AML-193 (cell line): ENCODE results near the gene CTDSPL2.
"Not testable (repeated sequence)": the region's sequence is repeated elsewhere in the genome, so short reads cannot be mapped to it uniquely, and the experiment has no call there.

Source experiments
- DNase-seq, 2 experiments: peaks; one replicate each; lab custom pipeline; 2025; lab: John Stamatoyannopoulos, UW

CTDSPL2 gene

DNA sequence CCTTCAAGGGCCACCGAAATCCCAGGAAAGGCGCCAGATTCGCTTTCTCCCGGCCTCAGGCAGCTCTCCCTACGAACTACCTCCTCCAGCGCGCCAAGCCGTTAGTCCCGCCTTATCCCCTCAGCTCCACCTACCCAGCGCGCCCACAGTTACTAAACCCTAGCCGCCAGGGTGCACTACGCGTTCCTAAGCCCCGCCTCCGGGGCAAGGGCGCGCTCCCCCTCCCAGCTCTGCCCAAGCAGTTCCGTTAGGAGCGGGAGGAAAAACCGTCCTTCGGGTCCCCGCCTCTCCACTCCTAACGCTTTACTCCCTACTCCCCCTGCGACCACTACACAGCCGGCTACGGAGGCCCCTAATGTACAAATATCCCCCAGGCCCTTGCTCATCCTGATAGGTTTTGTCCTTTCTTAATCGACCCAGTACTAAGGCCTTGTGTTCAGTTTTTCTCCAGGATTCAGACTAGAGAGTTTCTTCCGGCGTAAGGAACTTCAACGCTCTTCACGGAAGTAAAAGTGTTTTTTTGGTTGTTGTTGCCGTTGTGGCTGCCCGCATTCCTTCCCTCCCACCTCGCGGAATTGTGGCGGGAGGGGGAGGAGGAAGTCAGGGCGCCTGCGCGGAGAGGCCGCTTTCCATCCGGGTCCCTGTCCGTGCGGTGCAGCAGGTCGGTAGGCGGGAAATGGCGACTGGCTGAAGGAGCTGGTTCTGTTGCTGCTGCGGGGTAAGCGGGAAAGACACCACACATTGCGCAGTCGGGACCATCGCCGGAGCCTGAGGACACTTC, at the start of gene CTDSPL2:
Gene CTDSPL2 (plus strand): TSS at position 655 of the 781 bp plus-strand sequence. CDS start 31,386 bp downstream, outside the sequence.
- peak; percentile 92 to 94 for DNase-seq

DNA sequence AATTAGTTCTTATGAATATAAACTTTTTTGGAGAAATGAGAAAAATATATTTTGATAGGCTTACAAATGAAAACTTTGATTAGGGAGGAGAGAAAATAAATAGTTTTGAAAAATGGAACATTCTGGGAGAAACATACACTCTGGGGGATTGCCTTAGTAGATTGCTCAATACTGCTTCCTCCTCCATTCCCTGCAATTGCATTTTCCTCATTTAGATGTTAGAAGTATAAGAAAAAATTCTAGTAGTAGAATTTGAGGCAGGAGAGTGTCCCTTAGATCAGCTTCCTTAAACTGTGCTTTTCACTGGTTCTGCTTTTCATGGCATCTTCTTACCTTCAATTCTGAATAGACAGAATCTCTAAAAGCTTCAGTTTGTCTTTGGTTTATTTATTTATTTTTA, 46.2 kb upstream of the CTDSPL2 start:
- peak; percentile 23 to 48 for DNase-seq

DNA sequence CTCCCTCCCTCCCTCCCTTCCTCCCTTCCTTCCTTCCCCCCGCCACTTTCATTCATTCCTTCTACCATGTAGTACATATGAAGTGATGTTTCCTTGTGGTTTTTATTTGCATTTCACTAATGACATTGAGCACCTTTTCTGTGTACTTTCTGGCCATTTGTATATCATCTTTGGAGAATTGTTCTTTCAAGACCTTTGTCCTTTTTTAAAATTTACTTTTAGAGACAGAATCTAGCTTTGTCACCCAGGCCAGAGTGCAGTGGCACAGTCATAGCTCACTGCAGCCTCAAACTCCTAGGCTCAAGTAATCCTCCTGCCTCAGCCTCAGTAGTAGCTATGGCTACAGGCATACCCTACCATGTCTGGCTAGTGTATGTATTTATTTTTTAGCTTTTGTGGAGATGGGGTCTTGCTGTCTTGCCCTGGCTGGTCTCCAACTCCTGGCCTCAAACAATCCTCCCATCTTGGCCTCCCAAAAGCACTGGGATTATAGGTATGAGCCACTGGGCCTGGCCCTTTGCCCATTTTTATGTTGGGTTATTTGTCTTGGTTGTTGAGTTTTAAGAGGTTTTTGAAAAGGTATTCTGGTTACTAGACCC, 42.0 kb upstream of the CTDSPL2 start:
- DNase-seq = no peak

DNA sequence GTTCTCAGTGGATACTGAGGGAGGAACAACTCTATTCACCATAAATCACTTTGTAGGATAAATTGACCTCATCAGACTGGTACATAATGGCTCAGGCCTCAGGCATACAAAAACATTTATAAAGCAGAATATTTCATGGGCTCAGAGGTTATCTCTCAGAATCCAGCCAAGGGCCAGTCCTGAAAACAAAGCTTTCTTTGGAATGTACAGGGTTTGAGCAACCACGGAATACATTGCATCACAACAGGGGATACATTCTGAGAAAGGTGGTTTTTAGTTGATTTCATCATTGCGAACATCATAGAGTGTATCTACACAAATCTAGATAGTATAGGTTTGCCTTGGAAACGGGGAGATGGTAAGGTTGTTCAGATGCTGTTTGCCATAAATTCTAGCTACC, 33.4 kb upstream of the CTDSPL2 start:
- no peak for DNase-seq

DNA sequence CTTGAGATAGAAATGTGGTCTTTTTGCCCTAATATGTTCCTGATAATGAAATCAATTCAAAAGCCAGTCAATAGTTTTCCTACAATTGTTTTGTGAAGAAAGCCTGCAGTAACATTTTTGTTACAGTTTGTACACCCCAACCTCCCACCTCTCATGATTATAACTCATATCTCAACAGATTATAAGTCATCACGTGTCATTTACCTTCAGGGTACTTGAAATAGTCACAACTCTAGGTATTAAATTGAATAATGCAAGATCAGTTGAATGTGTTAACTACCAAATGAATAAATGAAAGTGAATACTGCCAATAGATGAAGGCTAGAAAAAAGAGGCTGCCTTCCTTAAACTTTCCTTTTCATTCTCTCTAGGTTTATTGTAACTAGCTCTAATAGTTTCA, 32.9 kb upstream of the CTDSPL2 start:
- no peak for DNase-seq

GRCh38 chr15:44397869-44398268, 29.6 kb upstream of the CTDSPL2 start:
- no peak for DNase-seq

- no peak for DNase-seq
Observed at GRCh38 chr15:44414001-44414400, 13.4 kb upstream of the CTDSPL2 start.

DNA sequence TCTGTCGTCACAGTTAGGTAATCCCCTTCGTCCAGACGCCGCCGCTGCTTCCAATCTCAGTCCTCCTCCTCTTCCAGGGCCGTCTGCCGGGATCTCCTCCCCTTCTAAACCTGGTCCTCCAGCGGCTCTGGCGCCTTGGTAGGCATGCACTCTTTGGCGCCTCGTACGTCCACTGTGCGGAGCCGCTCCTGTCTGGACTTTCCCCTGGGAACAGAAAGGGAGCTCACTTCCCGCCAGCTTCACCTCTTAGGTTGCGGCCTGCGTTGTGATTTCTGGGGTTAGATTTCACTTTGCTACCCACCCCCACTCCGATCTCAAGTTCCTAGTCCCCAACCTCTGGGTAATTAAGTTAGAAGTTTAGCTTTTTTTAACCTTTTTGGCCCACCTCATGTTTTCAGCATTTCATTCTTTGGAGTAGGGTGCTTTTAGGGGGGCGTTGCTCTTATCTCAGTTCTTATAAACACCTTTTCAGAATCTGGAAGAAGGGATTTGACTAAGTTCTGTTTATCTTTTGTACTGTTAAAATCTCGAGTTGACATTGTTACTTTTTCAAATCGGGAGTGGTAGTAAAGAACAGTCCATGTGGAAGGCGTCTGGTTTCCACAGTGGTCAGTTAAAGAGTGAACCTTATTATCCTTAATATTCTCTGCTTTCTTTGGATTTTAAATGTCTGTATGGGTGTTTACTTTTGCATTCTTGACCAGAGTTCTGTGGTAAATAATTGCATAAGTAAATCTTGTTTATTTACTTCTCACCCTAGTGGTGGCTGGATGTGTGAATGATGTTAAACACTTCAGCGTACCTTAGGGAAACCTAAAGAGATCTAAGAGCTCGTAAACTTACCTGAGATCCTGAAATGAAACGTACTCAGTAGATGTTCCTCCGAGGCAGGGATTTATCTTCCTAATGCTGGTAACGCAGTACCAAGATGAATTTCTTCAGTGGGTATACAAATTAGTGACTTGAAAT, 611 bp downstream of the CTDSPL2 start:
- DNase-seq = peak in 1 of 2 experiments; percentile 19

DNA sequence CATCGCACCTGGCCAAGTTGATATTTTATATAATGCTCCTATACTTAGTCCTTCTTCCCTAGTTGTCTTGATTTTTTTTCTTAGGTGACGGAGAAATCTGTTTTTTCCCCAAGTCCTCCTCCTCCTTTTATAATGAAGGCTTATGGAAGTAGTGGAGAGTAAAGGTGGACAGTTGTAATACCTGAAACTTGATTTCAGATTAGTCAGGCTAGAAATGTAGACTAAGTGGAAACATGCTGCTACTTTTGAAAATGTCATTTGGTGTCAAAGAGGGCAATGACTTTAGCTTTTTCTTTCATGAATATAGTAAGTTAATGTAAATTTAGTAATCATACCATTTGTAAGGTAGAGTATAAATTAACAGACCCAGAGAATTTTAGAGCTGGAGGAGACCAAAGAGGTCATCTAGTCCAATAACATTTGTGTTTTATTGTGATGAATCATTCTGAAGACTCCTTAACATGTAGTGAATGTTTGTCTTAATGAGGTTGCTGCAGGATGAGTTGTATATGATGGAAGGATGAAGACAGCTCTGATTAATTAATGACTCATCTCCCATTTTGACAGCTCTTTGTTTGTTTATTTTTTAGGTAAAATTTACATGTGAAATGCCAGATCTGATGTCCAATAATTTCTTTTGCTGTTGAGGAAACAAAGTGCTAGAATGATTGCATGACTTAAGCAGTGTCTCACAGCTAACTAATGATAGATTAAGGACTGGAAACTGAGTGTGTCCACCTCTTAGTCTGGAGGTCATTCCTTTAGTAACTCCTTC, 8.7 kb downstream of the CTDSPL2 start:
- DNase-seq = no peak

- DNase-seq = no peak
Observed at GRCh38 chr15:44438402-44438801, 11.0 kb downstream of the CTDSPL2 start.

DNA sequence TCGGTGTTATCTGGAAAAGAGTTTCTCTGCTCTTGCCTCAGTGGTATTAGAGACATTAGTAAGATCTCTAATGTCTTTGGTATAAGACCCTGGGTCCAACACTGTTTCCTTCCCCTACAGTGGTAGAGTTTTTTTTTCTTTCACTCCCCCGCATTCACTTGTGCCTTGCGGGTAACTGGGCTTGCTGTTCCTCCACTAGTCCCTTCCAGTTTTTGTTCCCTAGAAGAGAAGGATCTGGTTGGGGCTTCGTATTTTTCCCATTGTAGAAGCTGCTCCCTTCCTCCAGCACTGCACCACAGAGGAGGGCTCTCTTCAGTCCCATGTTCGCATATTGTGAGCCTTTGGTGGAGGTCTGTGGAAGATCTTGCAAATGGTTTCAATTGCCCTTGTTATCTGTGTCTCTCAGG, 13.7 kb downstream of the CTDSPL2 start:
- DNase-seq = no peak

DNA sequence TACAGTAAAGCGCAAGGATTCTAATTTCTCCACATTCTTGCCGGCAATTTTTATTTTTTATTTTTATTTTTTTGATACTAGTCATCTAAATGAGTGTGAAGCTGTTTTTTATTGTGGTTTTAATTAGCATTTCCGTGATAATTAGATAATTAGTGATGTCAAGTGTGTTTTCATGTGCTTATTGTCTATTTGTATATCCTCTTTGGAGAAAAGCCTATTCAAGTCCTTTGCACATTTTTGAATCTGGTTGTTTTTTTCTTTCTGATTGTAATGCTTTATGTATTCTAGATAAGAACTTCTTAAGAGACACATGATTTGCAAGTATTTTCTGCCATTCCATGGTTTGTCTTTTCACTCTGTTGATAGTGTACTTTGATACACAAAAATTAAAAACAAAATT, 16.1 kb downstream of the CTDSPL2 start:
- DNase-seq = no peak

DNA sequence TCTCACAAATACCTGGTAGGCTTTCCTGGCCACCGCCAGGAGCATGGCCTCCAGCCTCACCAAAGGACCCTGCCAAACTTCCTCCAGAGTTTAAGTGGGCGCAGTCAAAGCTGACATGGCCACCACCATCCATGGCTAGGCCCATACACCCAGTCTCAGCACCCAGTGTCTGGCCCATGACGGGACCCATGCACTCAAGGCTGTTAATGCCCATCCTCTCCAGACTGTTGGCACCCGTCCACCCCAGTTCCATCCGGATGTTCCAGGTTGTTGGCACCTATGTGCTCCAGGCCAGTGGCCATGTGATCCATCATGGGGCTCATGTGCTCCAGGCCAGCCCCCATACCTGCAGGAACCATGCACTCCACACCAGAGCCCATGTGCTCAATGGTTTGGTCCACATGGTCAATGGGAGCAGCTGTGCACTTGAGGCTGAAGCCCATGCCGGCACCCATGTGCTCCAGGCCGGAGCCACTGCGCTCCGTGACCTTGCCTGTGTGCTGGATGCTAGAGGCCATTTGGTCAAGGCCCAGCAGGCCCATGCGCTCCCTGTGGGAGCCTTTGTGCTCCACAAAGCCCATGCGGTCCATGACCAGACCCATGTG, 20.4 kb downstream of the CTDSPL2 start:
- no peak for DNase-seq

- no peak for DNase-seq
Observed at GRCh38 chr15:44450172-44450571, 22.7 kb downstream of the CTDSPL2 start.

GRCh38 chr15:44453578-44454283, 26.3 kb downstream of the CTDSPL2 start:
- DNase-seq = not testable (repeated sequence)

- no peak for DNase-seq
Observed at GRCh38 chr15:44458429-44458828, 31.0 kb downstream of the CTDSPL2 start.

GRCh38 chr15:44468709-44469385, 41.4 kb downstream of the CTDSPL2 start:
- no peak for DNase-seq

GRCh38 chr15:44471885-44472455, 44.5 kb downstream of the CTDSPL2 start:
- DNase-seq = no peak

DNA sequence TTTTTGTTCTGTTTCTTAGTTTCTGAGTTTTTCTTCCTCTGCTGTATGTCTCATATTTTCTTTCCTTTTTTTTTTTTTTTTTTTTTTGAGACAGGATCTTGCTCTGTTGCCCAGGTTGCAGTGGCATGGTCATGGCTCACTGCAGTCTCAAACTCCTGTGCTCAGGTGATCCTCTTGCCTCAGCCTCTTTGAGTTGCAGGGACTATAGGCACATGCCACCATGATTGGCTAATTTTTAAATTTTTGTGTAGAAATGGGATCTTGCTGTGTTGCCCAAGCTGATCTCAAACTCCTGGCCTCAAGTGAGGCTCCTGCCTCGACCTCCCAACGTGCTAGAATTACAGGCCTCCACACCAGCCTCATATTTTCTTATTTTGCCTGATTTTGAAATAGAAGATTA, 51.9 kb downstream of the CTDSPL2 start:
- DNase-seq = no peak

GRCh38 chr15:44482090-44482489, 54.7 kb downstream of the CTDSPL2 start:
- no peak for DNase-seq
